C4-2B (cell line): Measurements from ENCODE around the gene GUCY1B1.

Experiments used
- CTCF ChIP-seq: fragments of 450-650 bp; conservative IDR thresholded peaks from 2 replicates; pipeline ENCODE4 v1.5.1; 2017; ENCODE audit warnings: mild to moderate bottlenecking
- ZFX ChIP-seq: fragments of 450-650 bp; IDR thresholded peaks from 2 replicates; pipeline ENCODE4 v1.6.1; 2017

DNA sequence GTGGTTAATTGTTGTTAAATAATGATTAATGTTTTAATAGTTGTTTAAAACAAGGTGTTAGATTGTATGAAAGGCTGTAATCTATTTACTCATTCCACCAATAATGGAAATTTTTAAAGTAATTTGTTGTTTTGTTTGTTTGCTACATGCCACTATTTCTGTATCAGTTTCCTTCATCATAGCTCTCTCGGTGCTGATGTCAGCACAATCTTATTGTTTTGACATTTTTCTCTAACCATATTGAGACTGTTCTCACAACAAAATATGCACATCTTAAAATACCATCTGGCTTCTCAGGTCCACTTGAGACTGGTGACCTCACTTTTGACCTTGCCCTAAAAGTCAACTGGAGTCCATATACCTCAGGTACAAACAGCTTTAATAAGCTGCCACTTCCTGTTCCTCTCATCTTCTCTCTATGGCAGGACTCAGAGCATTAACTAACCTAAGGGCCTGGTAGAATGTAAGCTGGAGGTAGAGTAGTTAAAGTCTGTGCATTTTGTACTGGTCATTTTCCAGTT lies 1.0 kb upstream of the GUCY1B1 start:
- TF ChIP-seq CTCF: no peak
- TF ChIP-seq ZFX: no peak
